Fibroblast of lung (primary cell): ENCODE results near the gene ZNF862. TPM values are rescaled to one million over a fixed set of nuclear protein-coding genes. Genes with fewer than 3 reads are reported as not detected.

ENCODE experiments used
- DNase-seq, 2 donors: peaks; one replicate each; pipeline versions ENCODE4 v3.0.0 to v3.0.0-alpha.2; 2010; ENCODE audit warnings: low read depth in 2 of 2
- H2AFZ ChIP-seq: 2 replicates; pipeline ENCODE4 v1.5.1; 2012; ENCODE audit warnings: low read length, control low read depth, inconsistent platforms
- H3K27ac ChIP-seq: 2 replicates; pipeline ENCODE4 v1.5.1; 2011; ENCODE audit warnings: low read length, control low read depth; ENCODE audit not compliant: insufficient read depth
- H3K27me3 ChIP-seq: 2 replicates; pipeline ENCODE4 v1.5.1; 2011; ENCODE audit warnings: mild to moderate bottlenecking, low read length; ENCODE audit not compliant: control insufficient read depth, insufficient read depth
- H3K36me3 ChIP-seq: 2 replicates; pipeline ENCODE4 v1.5.1; 2011; ENCODE audit warnings: low read length; ENCODE audit not compliant: control insufficient read depth, insufficient read depth
- H3K4me1 ChIP-seq: 2 replicates; pipeline ENCODE4 v1.5.1; 2011; ENCODE audit warnings: low read length; ENCODE audit not compliant: control insufficient read depth, insufficient read depth; ENCODE audit errors: extremely low read depth
- H3K4me2 ChIP-seq: 2 replicates; pipeline ENCODE4 v1.5.1; 2011; ENCODE audit warnings: low read length, control low read depth; ENCODE audit not compliant: insufficient read depth; ENCODE audit errors: extremely low read depth
- H3K4me3 ChIP-seq, 4 experiments: fragments of 200-600 bp in 1 of 4; sonication (generic) in 1 of 4; replicated peaks in 1 of 4; 2 replicates each; pipeline ENCODE4 v1.5.1; 2011 to 2016; ENCODE audit warnings: low read length in 4 of 4, low read depth in 3 of 4, mild to moderate bottlenecking in 3 of 4, control low read depth in 2 of 4, inconsistent platforms in 1 of 4, mixed read lengths in 1 of 4; ENCODE audit not compliant: insufficient read depth in 1 of 4; ENCODE audit errors: control extremely low read depth in 1 of 4
- H3K79me2 ChIP-seq: 2 replicates; pipeline ENCODE4 v1.5.1; 2012; ENCODE audit warnings: mild to moderate bottlenecking, low read length, inconsistent platforms; ENCODE audit not compliant: control insufficient read depth, insufficient read depth
- H3K9ac ChIP-seq: 2 replicates; pipeline ENCODE4 v1.5.1; 2011; ENCODE audit warnings: mild to moderate bottlenecking, low read length, control low read depth; ENCODE audit not compliant: insufficient read depth
- H3K9me3 ChIP-seq: 2 replicates; pipeline ENCODE4 v1.5.1; 2012; ENCODE audit warnings: low read depth, low read length; ENCODE audit not compliant: control insufficient read depth, insufficient read depth
- H4K20me1 ChIP-seq: 2 replicates; pipeline ENCODE4 v1.5.1; 2011; ENCODE audit warnings: low read length; ENCODE audit not compliant: control insufficient read depth, insufficient read depth; ENCODE audit errors: extremely low read depth
- EZH2 ChIP-seq: IDR thresholded peaks from 2 replicates; pipeline ENCODE4 v1.5.1; 2012; ENCODE audit warnings: low read length, control low read depth, mild to moderate bottlenecking; ENCODE audit errors: missing control alignments
- polyA plus RNA-seq, 2 donors: library from polyadenylated mRNA; depleted of rRNA in 1 of 2; stranded (reverse) in 1 of 2; unstranded in 1 of 2; fragments of >200 nt; gene quantifications; 2 replicates each; pipeline ENCODE4 v1.2.1, GENCODE V29; 2011 to 2012; ENCODE audit warnings: missing spikeins in 1 of 2
- total RNA-seq: library from RNA; depleted of rRNA; stranded (reverse); fragments of >200 nt; gene quantifications from 2 replicates; pipeline ENCODE4 v1.2.1, GENCODE V29; 2014
- TF ChIP-seq, protein P1 (sequence below), 2 donors: IDR thresholded peaks in 1 of 2; conservative IDR thresholded peaks in 1 of 2; 1 replicate in 1 of 2; 2 replicates in 1 of 2; pipeline ENCODE4 v1.5.1; 2011 to 2012; ENCODE audit warnings: low read length in 2 of 2, control low read depth in 1 of 2, inconsistent platforms in 1 of 2, low read depth in 1 of 2, mild to moderate bottlenecking in 1 of 2

Gene ZNF862
- total and polyA plus RNA-seq, 2 donors (not counting 1 experiment from before 2014, with no cell fraction given), result 4.7 to 10.9 TPM

- H3K9ac ChIP-seq, result no peak overlapping the region
- peaks cover 2% of the 10 kb centered on the region for H3K4me1 ChIP-seq
- peak overlapping the region; percentile 61 for H3K4me2 ChIP-seq
- H3K9me3 ChIP-seq, result no peaks in the 10 kb centered on the region
- H3K27ac ChIP-seq, result no peak overlapping the region
- no peak for DNase-seq
- no peaks in the 10 kb centered on the region for H3K27me3 ChIP-seq
- no peaks in the 10 kb centered on the region for H4K20me1 ChIP-seq
- peak overlapping the region in 3 of 4 experiments; percentile 77 to 86 (median 78) for H3K4me3 ChIP-seq
- H2AFZ ChIP-seq, result no peak overlapping the region
- H3K79me2 ChIP-seq, result no peaks in the 10 kb centered on the region
- TF ChIP-seq, protein P1, sequence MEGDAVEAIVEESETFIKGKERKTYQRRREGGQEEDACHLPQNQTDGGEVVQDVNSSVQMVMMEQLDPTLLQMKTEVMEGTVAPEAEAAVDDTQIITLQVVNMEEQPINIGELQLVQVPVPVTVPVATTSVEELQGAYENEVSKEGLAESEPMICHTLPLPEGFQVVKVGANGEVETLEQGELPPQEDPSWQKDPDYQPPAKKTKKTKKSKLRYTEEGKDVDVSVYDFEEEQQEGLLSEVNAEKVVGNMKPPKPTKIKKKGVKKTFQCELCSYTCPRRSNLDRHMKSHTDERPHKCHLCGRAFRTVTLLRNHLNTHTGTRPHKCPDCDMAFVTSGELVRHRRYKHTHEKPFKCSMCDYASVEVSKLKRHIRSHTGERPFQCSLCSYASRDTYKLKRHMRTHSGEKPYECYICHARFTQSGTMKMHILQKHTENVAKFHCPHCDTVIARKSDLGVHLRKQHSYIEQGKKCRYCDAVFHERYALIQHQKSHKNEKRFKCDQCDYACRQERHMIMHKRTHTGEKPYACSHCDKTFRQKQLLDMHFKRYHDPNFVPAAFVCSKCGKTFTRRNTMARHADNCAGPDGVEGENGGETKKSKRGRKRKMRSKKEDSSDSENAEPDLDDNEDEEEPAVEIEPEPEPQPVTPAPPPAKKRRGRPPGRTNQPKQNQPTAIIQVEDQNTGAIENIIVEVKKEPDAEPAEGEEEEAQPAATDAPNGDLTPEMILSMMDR (conservative IDR thresholded peaks at IDR 0.05 in 1 of 2, IDR thresholded peaks at IDR 0.05 in 1 of 2; ENCODE audit: low read depth in 1 of 2, low read length in 2 of 2), result no peak
- TF ChIP-seq EZH2, result no peak
- peaks cover 3% of the 10 kb centered on the region for H3K36me3 ChIP-seq
Measured at GRCh38 chr7:149874644-149875028, 36.5 kb downstream of the ZNF862 start.

- no peak for DNase-seq
- Histone ChIP-seq H3K4me2 (no peak overlapping the region), H3K36me3 (peaks cover 3% of the 10 kb centered on the region), H3K27me3 (no peaks in the 10 kb centered on the region), H3K4me3 (no peak overlapping the region), H4K20me1 (no peaks in the 10 kb centered on the region), H2AFZ (no peak overlapping the region), H3K9me3 (no peaks in the 10 kb centered on the region), H3K4me1 (peaks cover 2% of the 10 kb centered on the region), H3K79me2 (no peaks in the 10 kb centered on the region), H3K9ac (no peak overlapping the region), H3K27ac (no peak overlapping the region)
- TF ChIP-seq, protein P1 (conservative IDR thresholded peaks at IDR 0.05 in 1 of 2, IDR thresholded peaks at IDR 0.05 in 1 of 2; ENCODE audit: low read depth in 1 of 2, low read length in 2 of 2), result no peak
- TF ChIP-seq EZH2, result no peak
Measured at GRCh38 chr7:149875396-149875795, 37.2 kb downstream of the ZNF862 start.

- Histone ChIP-seq H3K9ac (no peak overlapping the region), H4K20me1 (no peaks in the 10 kb centered on the region), H3K79me2 (no peaks in the 10 kb centered on the region), H3K9me3 (no peaks in the 10 kb centered on the region), H3K36me3 (no peaks in the 10 kb centered on the region), H3K27ac (no peak overlapping the region), H3K4me1 (no peaks in the 10 kb centered on the region), H3K27me3 (no peaks in the 10 kb centered on the region), H2AFZ (no peak overlapping the region), H3K4me2 (no peak overlapping the region), H3K4me3 (no peak overlapping the region)
- TF ChIP-seq, protein P1 (conservative IDR thresholded peaks at IDR 0.05 in 1 of 2, IDR thresholded peaks at IDR 0.05 in 1 of 2; ENCODE audit: low read depth in 1 of 2, low read length in 2 of 2), result no peak
- no peak for TF ChIP-seq EZH2
- DNase-seq, result no peak
Measured at GRCh38 chr7:149877890-149878522, 39.8 kb downstream of the ZNF862 start.
